GM23338 (cell line): ENCODE data around the gene CCDC85B. TPM values are rescaled to one million over a fixed set of nuclear protein-coding genes. Genes with fewer than 3 reads are reported as not detected.

ENCODE experiments used
- ATAC-seq: fragments of 200-7000 bp; cut with Tn5 transposase; 3 replicates; pipeline ENCODE4 v1.9.1; 2020
- DNase-seq: peaks from one replicate; pipeline ENCODE4 v3.0.0-alpha.2; 2015; ENCODE audit warnings: low spot score
- H2AFZ ChIP-seq: fragments of 200-600 bp; sonication (generic); 2 replicates; pipeline ENCODE4 v1.8.0; 2016; ENCODE audit warnings: antibody characterized with exemption, mild to moderate bottlenecking, moderate library complexity
- H3F3A ChIP-seq: fragments of 200-600 bp; sonication (generic); replicated peaks from 2 replicates; pipeline ENCODE4 v1.8.0; 2017; ENCODE audit warnings: antibody characterized with exemption, mixed run types, low read depth
- H3K27ac ChIP-seq: fragments of 200-600 bp; sonication (generic); 2 replicates; pipeline ENCODE4 v1.6.1; 2016; ENCODE audit warnings: low read depth
- H3K27me3 ChIP-seq: fragments of 200-600 bp; sonication (generic); 2 replicates; pipeline ENCODE4 v1.8.0; 2016; ENCODE audit warnings: mild to moderate bottlenecking, mixed run types, moderate library complexity; ENCODE audit not compliant: insufficient read depth
- H3K36me3 ChIP-seq: fragments of 200-600 bp; sonication (generic); 2 replicates; pipeline ENCODE4 v1.8.0; 2016; ENCODE audit warnings: mild to moderate bottlenecking; ENCODE audit not compliant: insufficient read depth
- H3K4me1 ChIP-seq: fragments of 200-600 bp; sonication (generic); 2 replicates; pipeline ENCODE4 v1.8.0; 2016; ENCODE audit warnings: mild to moderate bottlenecking, moderate library complexity; ENCODE audit not compliant: insufficient read depth
- H3K4me2 ChIP-seq: fragments of 200-600 bp; sonication (generic); 2 replicates; pipeline ENCODE4 v1.7.1; 2017; ENCODE audit warnings: mixed run types
- H3K4me3 ChIP-seq: fragments of 200-600 bp; sonication (generic); 2 replicates; pipeline ENCODE4 v1.6.1; 2016; ENCODE audit warnings: mixed run types
- H3K79me2 ChIP-seq: fragments of 200-600 bp; sonication (generic); replicated peaks from 2 replicates; pipeline ENCODE4 v1.8.0; 2017; ENCODE audit warnings: mild to moderate bottlenecking; ENCODE audit not compliant: insufficient read depth
- H3K9me2 ChIP-seq: fragments of 200-600 bp; sonication (generic); 2 replicates; pipeline ENCODE4 v1.8.0; 2017; ENCODE audit not compliant: insufficient read depth
- H4K20me1 ChIP-seq: fragments of 200-600 bp; sonication (generic); replicated peaks from 2 replicates; pipeline ENCODE4 v1.8.0; 2017; ENCODE audit warnings: mild to moderate bottlenecking; ENCODE audit not compliant: insufficient read depth
- H3K27ac Mint-ChIP-seq: 2 replicates; pipeline ENCODE4 v1.8.0; 2020; ENCODE audit warnings: inconsistent platforms, mild to moderate bottlenecking, moderate library complexity, mixed read lengths
- H3K27me3 Mint-ChIP-seq: 3 replicates; pipeline ENCODE4 v1.8.0; 2022; ENCODE audit warnings: low read depth, mild to moderate bottlenecking, moderate library complexity, mixed read lengths, inconsistent platforms; ENCODE audit not compliant: insufficient read depth, poor library complexity
- H3K36me3 Mint-ChIP-seq: 3 replicates; pipeline ENCODE4 v1.8.0; 2021; ENCODE audit warnings: low read depth, mild to moderate bottlenecking, inconsistent platforms, moderate library complexity, mixed read lengths
- H3K4me1 Mint-ChIP-seq: 3 replicates; pipeline ENCODE4 v1.8.0; 2020; ENCODE audit warnings: mild to moderate bottlenecking, inconsistent platforms, mixed read lengths
- H3K4me3 Mint-ChIP-seq: 3 replicates; pipeline ENCODE4 v1.8.0; 2021; ENCODE audit warnings: moderate library complexity, mild to moderate bottlenecking, inconsistent platforms, mixed read lengths
- H3K9me3 Mint-ChIP-seq: 3 replicates; pipeline ENCODE4 v1.8.0; 2020; ENCODE audit warnings: moderate library complexity, mild to moderate bottlenecking, inconsistent platforms, mixed read lengths
- CREB1 ChIP-seq: fragments of 250-450 bp; sonication (Bioruptor Pico); IDR thresholded peaks from 2 replicates; pipeline ENCODE4 v1.5.0; 2020; ENCODE audit warnings: low read depth, mild to moderate bottlenecking, moderate library complexity
- CTCF ChIP-seq, 2 experiments: fragments of 200-600 bp in 1 of 2; sonication (generic) in 1 of 2; conservative IDR thresholded peaks; 2 replicates each; pipeline versions ENCODE4 v1.5.1 to v1.6.1; 2016 to 2017; ENCODE audit warnings: antibody characterized with exemption in 2 of 2, low read depth in 2 of 2, mild to moderate bottlenecking in 2 of 2, moderate library complexity in 1 of 2
- ETS1 ChIP-seq: IDR thresholded peaks from 2 replicates; pipeline ENCODE4 v1.6.1; 2016; ENCODE audit warnings: antibody characterized with exemption
- EZH2 ChIP-seq: fragments of 200-600 bp; sonication (generic); IDR thresholded peaks from one replicate; pipeline ENCODE4 v1.8.0; 2017; ENCODE audit warnings: antibody characterized with exemption, mild to moderate bottlenecking, low read depth; ENCODE audit not compliant: unreplicated experiment
- EZH2phosphoT487 ChIP-seq: fragments of 200-600 bp; sonication (generic); IDR thresholded peaks from one replicate; pipeline ENCODE4 v1.8.1; 2018; ENCODE audit warnings: antibody characterized with exemption; ENCODE audit not compliant: unreplicated experiment
- JUNB ChIP-seq: IDR thresholded peaks from one replicate; pipeline ENCODE4 v1.6.1; 2016; ENCODE audit warnings: antibody characterized with exemption; ENCODE audit not compliant: unreplicated experiment
- NANOG ChIP-seq: IDR thresholded peaks from 2 replicates; pipeline ENCODE4 v1.6.1; 2016; ENCODE audit warnings: antibody characterized with exemption, borderline replicate concordance
- POLR2AphosphoS5 ChIP-seq: IDR thresholded peaks from 2 replicates; pipeline ENCODE4 v1.6.1; 2016; ENCODE audit warnings: antibody characterized with exemption, low read depth
- REST ChIP-seq: IDR thresholded peaks from one replicate; pipeline ENCODE4 v1.6.1; 2018; ENCODE audit warnings: antibody characterized with exemption; ENCODE audit not compliant: unreplicated experiment
- STAT1 ChIP-seq: IDR thresholded peaks from one replicate; pipeline ENCODE4 v1.6.1; 2016; ENCODE audit warnings: antibody characterized with exemption; ENCODE audit not compliant: unreplicated experiment
- ZNF114 ChIP-seq: fragments of 250-450 bp; sonication (Bioruptor Pico); IDR thresholded peaks from 2 replicates; pipeline ENCODE4 v1.5.0; 2020; ENCODE audit warnings: mild to moderate bottlenecking, moderate library complexity
- ZNF331 ChIP-seq: fragments of 250-450 bp; sonication (Bioruptor Pico); IDR thresholded peaks from 2 replicates; pipeline ENCODE4 v1.5.0; 2020; ENCODE audit warnings: low read depth, mild to moderate bottlenecking, moderate library complexity
- ZNF462 ChIP-seq: fragments of 250-450 bp; sonication (Bioruptor Pico); IDR thresholded peaks from 2 replicates; pipeline ENCODE4 v1.5.0; 2020; ENCODE audit warnings: mild to moderate bottlenecking, moderate library complexity
- polyA plus RNA-seq: library from polyadenylated mRNA; unstranded; fragments of >200 nt; fragmentation: Nextera tagmentation; extraction: Ambion mirVana; gene quantifications from 2 replicates; pipeline ENCODE4 v1.2.1, GENCODE V29; 2016
- total RNA-seq: library from RNA; depleted of rRNA; stranded (reverse); fragments of >200 nt; shearing (Covaris generic); gene quantifications from 2 replicates; pipeline ENCODE4 v1.2.3, GENCODE V29; 2014

CCDC85B gene
- total and polyA plus RNA-seq, 2 experiments from 2014 or later = 54.5 to 66.3 TPM

- no peak overlapping the region for H3K27ac ChIP-seq
- peaks cover 39% of the 10 kb centered on the region for H3K79me2 ChIP-seq
- no peaks in the 10 kb centered on the region for H3K9me2 ChIP-seq
- peaks cover 27% of the 10 kb centered on the region for H3K4me1 Mint-ChIP-seq
- H3K4me2 ChIP-seq = no peak overlapping the region
- H3K4me1 ChIP-seq = peaks cover 3% of the 10 kb centered on the region
- H3F3A ChIP-seq = peaks cover 63% of the 10 kb centered on the region
- no peak overlapping the region for H3K27ac Mint-ChIP-seq
- H3K27me3 ChIP-seq = no peaks in the 10 kb centered on the region
- H3K36me3 ChIP-seq = peaks cover 28% of the 10 kb centered on the region
- H3K36me3 Mint-ChIP-seq = peaks cover 64% of the 10 kb centered on the region
- peaks cover 33% of the 10 kb centered on the region for H4K20me1 ChIP-seq
- DNase-seq = no peak
- H2AFZ ChIP-seq = no peak overlapping the region
- peaks cover 60% of the 10 kb centered on the region for H3K27me3 Mint-ChIP-seq
- no peak overlapping the region for H3K4me3 Mint-ChIP-seq
- peaks cover 12% of the 10 kb centered on the region for H3K9me3 Mint-ChIP-seq
- ATAC-seq = peak; percentile 1; the same call in 1 of the 3 replicates
- TF ChIP-seq EZH2phosphoT487 (no peak), NANOG (no peak), CREB1 (CRISPR knock-in tag) (no peak), EZH2 (no peak), ETS1 (no peak), POLR2AphosphoS5 (no peak), ZNF114 (CRISPR knock-in tag) (no peak), ZNF462 (CRISPR knock-in tag) (no peak), STAT1 (no peak), CTCF (conservative IDR thresholded peaks at IDR 0.05; ENCODE audit: low read depth in 2 of 2) (no peak), JUNB (no peak), ZNF331 (no peak), REST (no peak)
- H3K4me3 ChIP-seq = no peak overlapping the region
Observed at GRCh38 chr11:65852508-65853245, 37.8 kb upstream of the CCDC85B start.
